Right forelimb (tissue), 1 donor: Measurements from ENCODE around the gene FLRT2.

Experiments used
- DNase-seq: peaks from one replicate; pipeline ENCODE4 v3.0.0-alpha.2; 2018

Gene FLRT2

DNA sequence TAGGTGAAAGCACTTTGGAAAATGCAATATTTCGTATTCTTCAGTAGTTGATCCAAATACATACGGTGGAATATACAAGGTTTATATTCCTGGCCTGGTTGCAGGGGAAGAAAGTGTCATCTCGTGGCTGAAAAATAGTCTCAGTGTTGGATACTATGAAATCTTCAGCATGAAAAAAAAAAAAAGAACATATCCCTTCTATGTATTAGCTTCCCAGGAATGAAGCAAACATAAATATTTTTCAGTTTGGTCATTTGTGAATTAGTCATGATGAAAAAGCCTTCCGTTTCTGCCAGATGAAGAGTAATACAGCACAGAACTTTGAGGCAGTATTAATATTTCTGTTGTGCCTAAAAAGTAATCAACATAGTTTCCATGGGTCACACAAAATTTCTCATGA is 36.7 kb downstream of the FLRT2 start:
- no peak for DNase-seq

GRCh38 chr14:85572011-85572410 is 42.1 kb downstream of the FLRT2 start:
- DNase-seq: no peak

DNA sequence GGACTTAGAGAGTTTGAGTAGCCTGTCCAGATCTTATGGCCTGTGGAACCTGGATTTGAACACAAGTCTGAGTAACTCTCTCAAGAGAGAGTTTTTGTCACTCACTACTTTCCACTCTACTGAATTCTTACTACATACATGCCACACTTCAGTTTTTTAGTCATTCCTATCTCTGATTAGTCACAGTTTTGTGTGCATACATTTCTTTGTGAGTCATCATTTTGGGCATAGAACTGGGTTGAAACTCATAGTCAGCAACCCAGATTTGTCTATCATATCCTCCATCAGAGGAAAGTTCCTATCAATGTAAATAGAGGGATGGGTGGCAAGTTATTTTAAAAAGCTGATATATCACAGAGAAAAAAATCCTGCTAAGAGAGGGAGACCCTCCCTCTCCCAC is 42.9 kb downstream of the FLRT2 start:
- DNase-seq: no peak

DNA sequence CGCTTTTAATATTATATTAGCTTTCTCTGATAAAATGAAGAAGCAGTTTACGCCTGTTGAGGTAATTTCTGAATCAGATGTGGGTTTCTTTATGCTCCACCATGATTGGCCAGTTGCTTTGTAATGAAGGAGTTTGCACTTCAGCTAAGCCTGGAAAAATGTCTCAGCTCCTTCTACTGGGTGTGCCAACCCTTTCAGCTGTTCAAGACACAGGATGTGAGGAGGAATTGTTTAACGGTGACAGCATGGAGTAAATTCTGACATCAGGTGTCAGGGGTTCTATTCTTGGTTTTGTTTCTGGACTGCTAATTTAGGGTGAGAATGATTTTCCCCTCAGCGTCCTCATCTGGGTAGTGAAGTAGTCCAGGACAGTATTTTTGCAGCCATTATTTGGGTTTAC is 43.5 kb downstream of the FLRT2 start:
- DNase-seq: no peak

GRCh38 chr14:85574853-85575616 is 45.1 kb downstream of the FLRT2 start:
- no peak for DNase-seq

GRCh38 chr14:85575617-85575898 is 45.6 kb downstream of the FLRT2 start:
- no peak for DNase-seq

DNA sequence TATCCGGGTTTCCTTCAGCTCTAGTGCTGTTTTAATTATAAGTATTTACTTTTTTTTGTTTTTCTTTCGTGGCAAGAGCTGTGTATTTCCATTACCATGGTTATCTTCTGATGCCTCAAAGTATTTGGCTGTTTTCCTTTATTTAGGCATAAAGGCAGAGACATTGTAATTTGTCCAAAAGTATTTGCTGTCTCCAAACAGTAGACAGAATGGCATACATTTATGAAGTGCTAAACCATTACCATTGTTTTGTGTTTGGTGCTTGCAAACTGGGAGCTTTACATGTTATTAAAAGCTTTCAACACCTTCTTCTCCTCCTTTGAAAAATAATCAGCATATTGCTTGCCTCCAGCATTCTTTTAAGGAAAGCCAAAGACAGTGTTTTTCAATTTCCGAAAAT is 46.3 kb downstream of the FLRT2 start:
- DNase-seq: no peak

DNA sequence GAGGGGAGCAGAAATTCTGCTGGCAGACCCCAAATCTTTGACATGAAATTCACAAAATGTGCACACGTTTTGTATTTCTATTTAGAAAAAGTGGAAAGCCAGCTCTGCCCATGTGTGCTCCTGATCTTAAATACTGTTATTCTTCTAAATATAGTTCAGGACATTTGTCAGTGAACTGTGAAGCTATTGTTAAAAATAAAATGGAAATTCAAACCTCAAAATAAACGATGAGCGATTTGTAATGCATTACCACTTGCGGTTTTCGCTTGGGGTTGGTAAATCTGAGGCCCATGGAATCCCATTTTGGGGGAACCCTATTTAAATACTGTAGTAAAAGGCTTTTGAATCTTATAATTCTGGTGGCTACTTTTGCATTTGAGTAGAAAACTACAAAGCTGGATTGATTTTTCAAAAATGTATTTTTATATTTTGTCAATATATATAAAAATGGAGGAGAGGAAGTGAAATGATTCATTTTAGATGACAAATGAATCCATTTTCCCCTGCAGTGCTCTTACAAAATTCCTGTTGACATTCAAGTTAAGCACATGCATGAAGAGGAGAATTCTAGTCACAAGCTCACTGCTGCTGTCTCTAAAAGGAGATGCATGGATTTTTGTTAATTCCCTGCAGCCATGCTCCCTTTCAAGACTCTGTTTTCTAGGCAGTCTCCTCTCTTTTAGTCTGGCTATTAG is 47.1 kb downstream of the FLRT2 start:
- DNase-seq: no peak

- DNase-seq: no peak
These were observed 47.7 kb downstream of the FLRT2 start for GRCh38 chr14:85577543-85578114.

GRCh38 chr14:85578357-85578756 is 48.4 kb downstream of the FLRT2 start:
- no peak for DNase-seq

GRCh38 chr14:85578930-85579329 is 49.0 kb downstream of the FLRT2 start:
- no peak for DNase-seq

- DNase-seq: no peak
These were observed 50.0 kb downstream of the FLRT2 start for GRCh38 chr14:85579942-85580341.

DNA sequence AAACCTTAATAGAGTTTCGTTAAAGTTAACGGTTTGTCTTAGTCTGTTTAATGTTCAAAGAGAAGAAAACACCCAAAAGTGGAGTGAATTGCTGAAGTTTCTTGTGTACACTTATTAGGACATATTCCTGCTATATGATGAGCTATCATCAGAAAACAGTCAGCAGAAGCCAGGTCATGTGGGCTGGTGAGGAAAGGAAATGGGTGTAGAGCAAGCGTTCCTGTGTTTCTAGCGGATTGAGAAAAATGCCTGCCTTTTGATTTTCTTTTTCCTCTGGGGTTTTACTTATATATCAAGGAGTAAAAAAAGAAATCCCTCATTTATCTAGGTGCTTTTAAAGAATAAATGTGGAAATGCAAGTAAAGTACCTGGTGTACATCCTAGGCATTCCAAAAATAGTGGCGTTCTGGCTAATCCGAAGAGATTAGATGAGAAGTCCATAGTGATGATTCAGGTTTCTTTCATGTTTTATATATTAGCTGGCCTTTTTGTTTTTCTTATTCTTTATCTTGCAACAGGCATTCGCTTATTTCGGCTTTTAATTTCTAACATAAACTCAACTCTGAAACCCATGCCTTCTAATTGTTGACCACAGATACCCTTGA is 50.7 kb downstream of the FLRT2 start:
- DNase-seq: no peak

GRCh38 chr14:85581691-85582090 is 51.7 kb downstream of the FLRT2 start:
- no peak for DNase-seq

DNA sequence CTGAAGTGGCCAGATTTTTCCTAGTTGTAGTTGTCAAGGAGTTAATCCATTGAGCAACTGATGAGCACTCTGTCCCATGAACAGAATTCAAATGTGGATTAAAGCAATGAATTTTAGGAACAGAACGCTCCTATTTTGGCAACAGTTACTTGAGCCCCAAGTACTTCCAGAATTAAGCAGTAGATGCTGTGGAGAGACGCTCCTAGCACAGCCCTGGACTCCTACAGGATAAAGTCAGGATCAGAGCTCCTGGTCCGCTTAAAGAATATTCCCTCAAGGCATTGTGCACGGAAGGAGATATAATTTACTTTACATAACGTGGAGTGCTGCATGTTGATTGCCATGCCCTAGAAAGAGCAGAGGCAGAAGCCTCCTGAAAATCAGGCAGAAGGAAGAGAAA is 53.4 kb downstream of the FLRT2 start:
- no peak for DNase-seq

GRCh38 chr14:85584481-85584880 is 54.5 kb downstream of the FLRT2 start:
- DNase-seq: no peak

DNA sequence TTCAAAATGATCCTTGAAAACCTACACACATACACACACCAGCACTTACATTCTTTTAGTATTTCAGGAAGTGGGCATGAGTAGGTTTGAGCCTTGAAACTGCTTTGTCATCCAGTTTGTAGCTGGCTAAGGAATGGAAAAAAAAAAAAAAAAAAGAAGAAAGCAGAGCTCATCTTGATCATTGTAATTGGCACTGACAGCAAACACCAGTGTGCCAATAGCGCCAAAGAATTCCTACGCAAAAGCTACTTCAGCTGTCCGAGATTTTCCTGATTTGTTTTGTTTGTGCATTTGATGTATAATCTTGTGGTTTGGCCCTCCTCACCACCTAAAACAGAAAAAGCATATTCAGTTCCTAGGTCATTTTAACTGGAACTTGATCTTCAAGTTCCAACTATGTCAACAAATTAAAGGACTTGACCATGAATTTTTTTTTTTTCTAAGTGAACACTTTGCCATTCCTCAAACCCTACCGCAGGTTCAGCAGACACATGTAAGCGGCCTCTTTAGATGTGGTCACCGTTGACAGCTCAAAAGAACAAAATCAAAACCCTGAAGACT is 57.3 kb downstream of the FLRT2 start:
- DNase-seq: no peak

DNA sequence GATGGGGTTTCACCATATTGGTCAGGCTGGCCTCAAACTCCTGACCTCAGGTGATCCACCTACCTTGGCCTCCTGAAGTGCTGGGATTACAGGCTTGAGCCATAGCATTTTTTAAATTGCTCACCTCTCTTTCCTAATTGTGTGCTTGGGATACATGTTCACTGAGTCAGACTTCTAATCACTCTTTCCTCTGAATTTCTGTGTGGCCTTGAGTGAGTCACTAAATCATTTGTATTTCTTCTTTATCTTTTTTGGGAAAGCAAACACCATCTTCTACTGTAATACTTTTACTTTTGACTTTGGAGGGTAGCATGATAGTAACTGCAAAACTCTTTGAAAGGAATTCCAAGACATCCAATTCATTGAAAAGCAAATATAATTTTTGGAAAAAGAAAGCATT is 60.8 kb downstream of the FLRT2 start:
- DNase-seq: no peak

- DNase-seq: no peak
These were observed 64.3 kb downstream of the FLRT2 start for GRCh38 chr14:85594217-85594616.

- DNase-seq: no peak
These were observed 66.0 kb downstream of the FLRT2 start for GRCh38 chr14:85595981-85596380.

DNA sequence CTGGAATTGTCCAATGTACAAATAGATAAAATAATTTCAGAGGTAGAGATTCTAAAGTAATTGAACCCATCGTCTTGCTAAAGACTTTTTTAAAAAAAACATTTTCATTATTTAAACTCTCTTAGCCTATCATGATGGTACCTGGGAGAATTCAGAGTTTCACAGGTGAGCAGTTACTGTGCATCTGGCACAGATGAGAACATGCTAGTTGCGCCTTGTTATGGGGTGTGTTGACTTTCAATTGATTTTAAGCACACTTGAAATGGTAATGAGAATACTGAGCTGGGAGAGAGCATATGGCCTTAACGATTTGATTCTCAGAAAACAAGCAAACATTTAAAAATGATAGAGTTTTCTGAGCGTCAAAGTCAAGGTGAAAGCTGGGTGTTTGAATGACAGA is 66.6 kb downstream of the FLRT2 start:
- no peak for DNase-seq

DNA sequence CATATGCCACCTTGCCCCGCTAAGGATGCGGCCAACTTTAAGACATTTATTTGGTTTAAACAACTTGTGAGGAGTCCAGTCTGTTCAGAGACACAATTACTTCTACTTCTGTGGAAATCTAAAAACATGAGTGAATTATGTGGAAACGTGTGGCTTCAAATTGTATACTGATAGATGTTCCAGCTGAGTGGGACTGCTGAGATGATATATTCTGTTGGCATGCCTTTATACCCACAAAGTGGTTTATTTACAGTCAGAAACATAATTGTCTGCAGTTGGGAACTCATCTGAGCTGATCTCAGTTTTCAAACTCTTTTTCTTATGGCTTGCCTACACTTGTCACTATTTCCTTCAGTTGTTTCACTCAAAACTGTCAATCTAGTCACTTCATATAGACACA is 67.8 kb downstream of the FLRT2 start:
- DNase-seq: no peak

DNA sequence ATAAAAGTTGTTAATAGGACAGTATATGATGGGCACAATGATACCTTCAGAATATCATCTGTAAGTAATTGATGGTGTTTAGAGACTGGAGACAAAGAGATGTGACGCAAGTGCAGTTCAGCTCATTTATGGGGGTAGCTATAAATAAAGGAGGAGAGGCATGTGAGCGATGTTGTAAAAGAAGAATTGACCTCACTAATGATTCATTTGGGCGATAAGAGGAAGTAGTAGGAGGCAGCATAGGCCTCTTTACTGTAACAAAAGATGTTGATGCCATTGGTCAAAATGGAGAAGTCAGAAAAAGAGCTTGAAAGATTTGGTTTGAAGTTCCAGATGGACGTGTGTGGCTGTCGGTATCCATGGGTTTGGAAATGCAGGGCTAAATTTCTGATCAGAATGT is 70.0 kb downstream of the FLRT2 start:
- DNase-seq: no peak

DNA sequence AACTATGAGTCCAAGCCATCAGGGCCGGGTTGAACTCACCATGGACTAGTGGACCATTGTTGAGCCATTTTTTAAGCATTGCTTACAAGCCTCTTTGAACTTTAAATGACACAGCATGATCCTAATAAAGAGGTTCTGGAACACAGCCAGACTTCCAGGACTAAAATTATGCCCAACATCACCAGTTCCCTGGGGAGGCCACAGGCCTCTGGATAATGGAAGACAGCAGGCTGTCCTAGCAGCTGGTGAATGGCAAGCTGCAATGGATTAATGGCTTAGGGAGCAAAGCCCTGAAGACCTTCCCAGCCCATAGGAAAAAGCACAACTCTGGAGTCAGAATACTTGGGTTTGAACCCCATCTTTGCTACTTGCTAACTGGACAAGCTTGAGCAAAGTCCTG is 71.3 kb downstream of the FLRT2 start:
- DNase-seq: no peak
